HG02759 (cell line): ENCODE data around the gene TUBB6.

ENCODE experiments used
- ATAC-seq: cut with Tn5 transposase; IDR thresholded peaks from one replicate; pipeline ENCODE4 v1.9.1; 2021; ENCODE audit warnings: mild to moderate bottlenecking, moderate library complexity; ENCODE audit not compliant: unreplicated experiment

Gene TUBB6

DNA sequence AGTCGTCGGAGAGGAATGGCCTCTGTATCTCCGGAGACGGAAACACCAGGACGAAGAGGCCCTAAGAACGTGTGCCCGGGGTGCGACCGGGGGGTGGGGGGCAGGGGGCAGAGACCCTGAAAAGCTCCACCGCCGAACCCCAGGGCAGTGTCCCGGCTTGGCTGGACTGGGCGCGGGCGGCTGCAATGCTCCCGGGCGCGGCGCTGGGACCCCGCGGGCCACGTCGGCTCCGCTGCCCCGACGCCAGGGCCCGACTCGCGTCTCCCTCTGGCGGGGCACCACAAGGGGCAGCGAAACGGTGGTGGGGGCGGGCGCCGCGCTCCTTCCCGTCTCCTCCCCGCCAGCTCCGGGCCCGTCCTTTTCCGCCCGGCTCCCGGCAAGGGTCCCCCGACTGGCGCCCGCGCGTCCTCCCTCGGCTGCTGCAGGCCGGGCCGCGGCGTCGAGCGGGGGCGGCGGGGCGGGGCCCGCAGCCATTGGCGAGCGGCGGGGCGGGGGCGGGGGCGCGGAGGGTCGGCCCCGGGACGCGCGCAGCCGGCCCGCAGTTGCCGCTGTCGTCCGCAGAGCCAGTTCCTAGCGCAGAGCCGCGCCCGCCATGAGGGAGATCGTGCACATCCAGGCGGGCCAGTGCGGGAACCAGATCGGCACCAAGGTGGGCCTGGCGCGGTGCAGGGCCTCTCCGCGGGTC, at the start of gene TUBB6:
TUBB6 (plus strand) TSS at position 541 of the 685 bp plus-strand sequence; CDS start at position 593, 52 bp downstream.
- peak; percentile 76 for ATAC-seq

DNA sequence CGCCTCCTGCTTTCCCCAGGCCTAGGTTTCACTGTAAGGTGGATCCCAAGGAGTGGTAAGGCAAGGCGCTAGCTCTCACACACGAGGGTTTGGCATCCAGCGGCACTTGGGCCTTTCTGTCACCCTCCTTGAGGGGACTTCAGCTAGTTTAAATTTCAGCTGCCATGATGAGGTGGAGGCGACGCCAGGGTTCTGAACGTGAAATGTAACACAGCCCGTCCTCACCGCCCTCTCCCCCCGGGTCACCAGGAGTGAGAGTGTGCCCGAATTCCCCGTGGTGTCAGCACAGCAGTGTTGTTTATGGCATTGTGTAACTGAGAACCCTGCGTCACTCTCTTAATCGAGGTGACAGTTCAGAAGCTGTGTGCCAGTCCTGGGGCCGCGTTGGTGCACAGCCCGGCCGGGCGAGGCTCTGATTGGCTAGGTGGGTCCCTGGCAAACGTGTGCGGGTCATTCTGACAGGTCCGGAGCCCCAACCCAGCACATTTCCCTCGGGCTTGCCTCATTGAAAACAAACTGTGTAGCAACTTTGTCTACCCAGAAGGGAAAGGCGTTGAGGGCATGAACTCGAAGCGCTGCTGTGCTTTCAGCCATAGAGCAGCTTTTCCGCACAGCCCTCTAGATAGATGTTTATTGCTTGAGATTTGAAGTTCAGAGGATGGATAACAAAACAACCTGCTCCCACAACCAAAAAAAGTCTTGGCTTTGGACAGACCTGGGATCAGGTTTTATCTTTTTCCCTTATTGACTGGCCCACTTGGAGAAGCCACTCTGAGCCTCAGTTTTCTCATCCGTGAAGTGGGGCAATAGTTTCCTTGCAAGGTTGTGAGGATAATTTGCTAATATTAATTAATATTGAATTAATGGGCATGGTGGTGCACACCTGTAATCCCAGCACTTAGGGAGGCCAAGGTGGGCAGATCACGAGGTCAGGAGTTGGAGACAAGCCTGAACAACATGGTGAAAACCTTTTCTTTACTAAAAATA, 49.0 kb upstream of the TUBB6 start:
- no peak for ATAC-seq

DNA sequence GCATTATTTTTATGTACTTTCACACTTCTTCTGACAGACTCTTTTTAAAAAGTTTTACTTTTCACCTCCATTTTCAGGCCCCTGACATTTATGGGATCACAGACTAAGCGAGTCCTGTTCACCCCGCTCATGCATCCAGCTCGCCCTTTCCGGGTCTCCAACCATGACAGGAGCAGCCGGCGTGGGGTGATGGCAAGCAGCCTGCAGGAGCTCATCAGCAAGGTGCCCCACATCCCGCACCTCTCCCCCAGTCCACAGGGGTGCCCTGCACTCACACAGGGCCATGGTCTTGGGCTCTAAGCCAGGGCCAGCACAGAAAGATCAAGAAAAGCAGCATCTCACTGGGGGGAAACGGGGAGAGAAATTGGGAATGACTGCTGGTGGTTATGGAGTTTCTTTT, 45.3 kb upstream of the TUBB6 start:
- ATAC-seq, result no peak

DNA sequence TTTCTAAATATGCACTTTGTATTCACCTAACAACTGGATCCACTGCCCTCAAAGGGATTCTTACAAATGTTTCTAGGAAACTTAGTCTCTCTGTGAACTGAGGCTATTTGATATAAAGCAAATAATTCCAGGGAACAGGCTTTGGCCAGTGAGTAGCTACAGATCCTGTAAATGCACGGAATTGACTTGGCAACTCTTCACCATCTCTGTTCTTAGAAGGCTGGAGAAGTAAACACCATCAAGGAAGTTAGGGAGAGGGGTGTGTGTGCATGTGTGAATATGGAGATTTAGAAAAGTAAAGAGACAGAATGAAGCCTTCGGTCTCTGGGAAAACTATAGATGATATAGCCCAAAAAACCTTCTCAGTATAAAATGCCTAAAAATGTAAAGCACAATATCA, 43.2 kb upstream of the TUBB6 start:
- ATAC-seq, result no peak

DNA sequence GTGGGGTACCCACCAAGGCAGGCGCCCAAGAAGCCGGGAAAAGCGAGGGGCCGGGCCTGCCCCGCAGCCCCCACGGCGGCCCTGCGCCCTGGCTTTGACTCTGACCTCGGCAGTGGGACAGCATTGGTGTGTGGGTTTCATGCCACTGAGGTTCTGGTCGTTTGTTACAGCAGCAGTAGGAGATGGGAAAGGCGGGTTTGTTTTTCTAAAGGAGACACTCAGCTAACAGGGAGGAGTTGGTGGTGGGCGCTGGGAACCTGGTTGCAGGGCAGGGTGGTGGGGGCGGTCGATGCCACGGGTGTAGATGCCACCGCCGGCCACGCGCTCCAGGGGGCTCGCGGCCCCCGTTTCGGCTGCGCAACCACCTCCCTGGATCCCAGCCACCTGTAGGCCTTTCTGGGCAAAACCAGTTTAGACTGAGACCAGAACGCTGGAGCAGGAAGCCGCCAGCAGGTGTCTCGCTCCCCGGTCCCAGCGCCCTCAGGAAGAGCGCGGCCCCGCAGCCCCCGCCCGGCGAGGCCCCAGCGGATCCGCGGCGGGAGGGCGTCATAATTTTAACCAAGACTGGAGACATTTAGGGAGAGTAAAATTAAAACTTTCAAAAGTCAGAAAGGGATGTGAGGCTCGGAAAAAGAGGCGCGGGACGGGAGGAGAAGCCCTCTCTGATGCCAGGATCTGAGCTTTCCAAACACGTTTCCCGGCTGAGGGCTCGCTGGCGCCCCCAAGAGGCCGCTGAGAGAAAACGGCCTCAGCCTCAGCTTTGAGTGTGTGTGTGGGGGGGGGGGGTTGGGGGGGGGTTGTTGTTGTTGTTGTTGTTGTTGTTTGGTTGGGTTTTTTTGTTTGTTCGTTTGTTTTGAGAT, 36.4 kb upstream of the TUBB6 start:
- peak; percentile 95 for ATAC-seq

DNA sequence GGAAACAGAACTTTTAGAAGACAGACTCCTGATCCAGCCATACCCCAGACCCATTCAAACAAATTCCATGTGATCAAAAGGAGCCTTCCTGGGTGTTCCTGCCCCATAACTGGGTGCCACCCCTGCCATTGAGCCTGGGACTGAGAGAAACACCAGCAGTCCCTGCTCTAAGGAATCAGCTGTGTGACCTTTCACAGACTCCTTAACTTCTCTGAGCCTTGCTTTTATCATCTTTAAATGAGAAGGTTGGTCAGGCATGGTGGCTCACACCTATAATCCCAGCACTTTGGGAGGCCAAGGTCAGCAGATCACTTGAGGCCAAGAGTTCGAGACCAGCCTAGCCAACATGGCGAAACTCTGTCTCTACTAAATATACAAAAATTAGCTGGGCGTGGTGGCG, 33.2 kb upstream of the TUBB6 start:
- no peak for ATAC-seq

DNA sequence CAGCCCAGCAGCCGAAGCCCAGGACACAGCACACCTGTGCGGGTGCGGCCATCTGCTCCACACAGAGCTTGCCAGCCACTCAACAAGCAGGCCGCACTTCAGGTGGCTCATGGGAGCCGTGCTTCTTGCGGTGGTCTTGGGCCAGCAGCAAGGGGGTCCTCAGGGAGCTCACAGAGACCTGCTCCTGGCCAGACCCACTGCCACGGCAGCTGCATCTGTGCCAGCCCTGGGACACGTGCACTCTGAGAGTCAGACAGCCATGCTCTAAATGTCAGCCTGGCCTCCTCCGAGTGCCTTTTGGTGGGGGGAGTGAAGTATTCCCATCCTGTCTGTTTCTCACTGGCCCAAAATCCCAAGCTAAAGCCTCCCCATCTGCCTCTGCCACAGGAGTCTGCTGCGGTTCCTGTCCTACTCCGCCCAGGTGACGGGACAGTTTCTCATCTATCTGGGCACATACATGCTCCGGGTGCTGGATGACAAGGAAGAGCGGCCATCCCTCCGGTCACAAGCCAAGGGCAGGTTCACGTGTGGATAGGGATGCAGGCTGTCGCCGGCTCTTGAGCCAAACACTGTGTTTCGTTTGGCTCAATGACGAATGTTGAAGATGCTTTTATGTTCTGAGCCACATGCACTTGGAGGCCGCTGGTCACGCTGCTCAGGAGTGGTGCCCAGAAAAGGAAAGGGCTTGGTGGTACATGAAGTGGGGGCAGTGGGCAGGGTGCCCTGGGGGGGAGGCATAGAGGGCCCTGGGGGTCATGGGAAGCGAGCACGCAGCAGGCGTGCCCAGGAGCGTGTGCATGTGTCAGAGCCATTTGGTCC, 31.1 kb upstream of the TUBB6 start:
- ATAC-seq, result no peak

DNA sequence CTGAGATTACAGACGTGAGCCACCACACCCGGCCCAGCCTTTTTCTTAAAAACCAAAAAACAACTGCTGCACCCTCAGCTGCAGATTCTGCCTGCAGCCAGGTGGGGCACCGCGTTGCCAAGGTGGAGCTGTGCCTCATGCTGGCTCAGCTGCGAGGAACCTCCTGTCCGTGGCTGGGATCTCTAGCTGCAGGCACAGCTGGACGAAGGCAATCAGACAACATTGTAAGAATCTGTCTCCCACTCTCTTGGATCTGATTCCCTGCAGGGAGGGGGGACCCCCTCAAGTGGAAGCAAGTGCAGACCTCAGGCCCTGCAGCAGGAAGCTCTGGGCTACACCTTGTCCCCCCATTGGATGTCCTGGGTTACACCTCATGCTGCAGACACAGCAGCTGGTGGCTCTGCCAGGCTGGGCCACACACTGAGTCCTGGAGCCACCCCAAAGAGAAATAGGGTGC, 29.8 kb upstream of the TUBB6 start:
- no peak for ATAC-seq

DNA sequence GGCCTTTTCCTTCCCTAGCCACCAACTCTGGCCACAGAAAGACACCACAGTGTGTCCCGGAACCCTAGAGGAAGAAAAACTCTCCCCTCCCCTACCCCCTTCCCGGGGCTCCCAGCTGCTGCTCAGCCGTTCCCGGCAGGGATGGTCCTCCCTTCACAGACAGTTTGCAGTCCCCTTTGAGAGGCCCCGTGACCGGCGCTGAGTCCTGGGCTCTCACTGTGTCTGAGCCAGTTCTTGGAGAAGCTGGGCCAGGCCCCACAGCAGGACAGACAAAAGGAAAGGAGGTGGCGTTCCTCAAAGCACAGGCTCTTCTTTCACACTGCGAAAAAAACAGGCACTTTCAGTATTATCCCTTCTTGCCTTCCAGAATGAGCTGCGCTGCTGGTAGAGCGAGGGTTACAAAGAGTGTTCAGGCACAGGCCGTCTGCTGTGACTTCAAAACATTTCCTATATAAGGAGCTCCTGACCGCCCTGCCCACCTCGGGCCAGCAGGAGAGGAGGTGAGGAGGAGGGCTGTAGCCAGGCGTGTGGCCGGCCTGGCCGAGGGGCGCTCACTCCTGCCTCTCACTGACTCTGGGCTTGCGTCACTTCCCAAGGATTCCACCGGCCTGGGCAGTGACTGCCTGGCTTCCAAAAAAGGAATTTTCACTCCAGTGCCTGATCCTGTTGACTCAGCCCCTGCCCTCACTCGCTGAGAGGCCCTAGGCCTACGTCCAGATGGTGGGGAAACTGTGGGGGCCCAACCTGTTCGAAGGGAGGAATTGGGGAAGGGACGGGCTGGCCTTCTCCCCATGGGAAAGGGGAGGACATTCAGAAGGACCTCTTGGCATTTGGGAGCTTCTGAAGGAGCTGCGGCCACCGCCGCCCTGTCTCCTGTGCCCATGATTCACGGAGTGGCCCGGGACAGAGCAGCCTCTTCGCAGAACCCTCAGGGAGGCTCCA, 29.0 kb upstream of the TUBB6 start:
- ATAC-seq, result no peak

DNA sequence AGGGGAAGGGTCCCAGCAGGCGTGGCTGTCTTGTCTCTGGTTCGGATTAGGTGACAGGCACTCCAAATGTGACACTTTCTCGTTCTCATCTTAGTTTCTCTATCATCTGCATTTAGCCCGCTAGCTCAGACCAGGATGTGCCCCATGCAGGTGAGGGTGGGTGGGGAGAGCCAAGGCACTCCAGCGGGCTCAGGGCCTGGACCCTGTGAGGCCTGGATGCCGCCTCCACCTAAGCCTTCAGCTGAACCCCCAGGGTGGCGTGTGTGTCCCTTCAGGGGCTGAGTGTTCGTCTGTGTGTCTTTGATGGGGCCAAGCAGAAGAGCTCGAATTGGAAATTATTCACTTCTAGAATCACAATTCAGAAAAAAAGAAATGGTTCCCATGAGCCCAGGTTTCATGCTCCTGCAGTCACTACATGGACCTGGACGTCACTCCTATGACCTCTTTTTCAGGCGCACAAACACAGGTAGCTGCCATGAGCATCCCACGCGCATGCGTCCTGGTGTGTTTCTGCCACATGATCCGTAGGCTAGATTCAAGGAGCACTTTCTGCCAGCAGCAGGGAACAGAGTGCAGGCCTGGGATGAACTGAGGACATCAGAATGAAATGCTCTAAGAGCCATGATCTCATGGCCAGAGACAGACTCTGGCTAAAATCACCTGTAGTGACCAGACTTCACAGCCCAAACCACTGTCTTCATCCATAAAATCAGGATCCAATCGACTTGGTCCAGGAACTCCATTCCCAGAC, 28.1 kb upstream of the TUBB6 start:
- ATAC-seq, result no peak

DNA sequence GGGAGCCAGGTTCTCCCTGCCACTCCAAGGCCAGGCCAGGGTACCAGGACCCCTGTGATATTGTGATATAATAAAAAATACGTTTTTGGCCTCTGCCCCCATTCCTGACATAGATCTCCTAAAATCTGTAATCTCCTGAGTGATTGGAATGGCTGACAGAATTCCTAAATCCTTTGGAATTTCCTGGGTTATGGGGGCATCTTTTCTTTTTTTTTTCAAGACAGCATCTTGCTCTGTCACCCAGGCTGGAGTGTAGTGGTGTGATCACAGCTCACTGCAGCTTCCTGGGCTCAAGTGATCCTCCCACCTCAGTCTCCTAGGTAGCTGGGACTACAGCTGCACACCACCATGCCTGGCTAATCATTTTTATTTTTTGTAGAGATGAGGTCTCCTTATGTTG, 26.2 kb upstream of the TUBB6 start:
- ATAC-seq, result no peak

DNA sequence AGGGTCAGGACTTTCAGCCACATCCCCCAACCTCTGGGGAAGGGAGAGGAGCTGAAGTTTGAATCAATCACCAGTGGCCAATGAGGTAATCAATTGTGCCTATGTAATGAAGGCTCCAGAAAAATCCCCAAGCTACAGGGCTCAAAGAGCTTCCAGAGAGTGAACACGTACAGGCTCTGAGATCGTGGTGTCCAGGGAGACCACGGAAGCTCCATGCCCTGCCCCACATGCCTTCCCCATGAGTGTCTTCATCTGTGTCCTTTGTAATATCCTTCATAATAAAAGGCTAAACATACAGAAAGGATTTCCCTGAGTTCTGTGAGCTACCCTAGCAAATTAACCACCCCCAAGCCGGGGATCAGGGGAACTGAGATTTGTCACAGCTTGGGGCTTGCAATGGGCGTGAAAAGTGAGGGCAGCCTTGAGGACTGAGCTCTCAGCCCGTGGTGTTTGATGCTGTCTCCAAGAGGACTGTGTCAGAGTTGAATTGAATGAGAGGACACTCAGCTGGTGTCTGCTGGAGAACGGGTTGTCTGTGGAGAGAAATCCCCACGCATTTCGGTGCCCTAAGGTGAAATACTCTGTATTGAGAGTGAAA, 25.5 kb upstream of the TUBB6 start:
- ATAC-seq, result no peak

DNA sequence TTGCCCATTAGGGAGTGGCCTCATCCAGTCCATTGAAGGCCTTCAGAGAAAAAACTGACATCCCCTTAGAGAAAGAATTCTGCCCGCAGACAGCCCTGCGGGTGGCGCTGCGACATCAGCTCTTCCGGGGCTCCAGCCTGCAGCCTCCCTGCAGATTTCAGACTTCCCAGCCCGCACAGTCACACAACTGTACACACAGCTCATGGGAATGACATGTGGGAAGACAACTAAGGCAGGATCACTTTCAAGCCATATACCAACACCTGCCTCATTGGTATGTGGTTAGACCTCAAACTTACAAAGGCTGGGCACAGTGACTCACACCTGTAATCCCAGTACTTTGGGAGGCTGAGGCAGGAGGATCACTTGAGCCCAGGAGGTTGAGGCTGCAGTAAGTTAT, 24.8 kb upstream of the TUBB6 start:
- ATAC-seq, result no peak

DNA sequence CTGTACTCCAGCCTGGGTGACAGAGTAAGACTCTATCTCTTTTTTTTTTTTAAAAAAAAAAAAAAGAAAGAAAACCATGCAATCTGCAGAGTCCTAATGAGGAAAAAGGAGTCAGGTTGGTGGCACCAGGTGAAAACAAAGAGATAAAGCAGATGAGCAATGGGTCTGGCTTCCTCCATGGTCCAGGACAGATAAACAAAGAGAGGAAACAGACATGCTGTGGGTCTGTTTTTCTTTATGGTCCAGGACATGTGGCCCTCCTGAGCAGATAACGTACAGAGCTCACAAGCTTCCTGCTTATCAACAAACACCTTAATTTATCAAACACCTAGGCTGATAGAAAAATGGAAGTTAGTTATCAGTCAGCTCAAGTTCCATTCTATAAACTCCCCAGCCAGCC, 24.4 kb upstream of the TUBB6 start:
- ATAC-seq, result no peak

DNA sequence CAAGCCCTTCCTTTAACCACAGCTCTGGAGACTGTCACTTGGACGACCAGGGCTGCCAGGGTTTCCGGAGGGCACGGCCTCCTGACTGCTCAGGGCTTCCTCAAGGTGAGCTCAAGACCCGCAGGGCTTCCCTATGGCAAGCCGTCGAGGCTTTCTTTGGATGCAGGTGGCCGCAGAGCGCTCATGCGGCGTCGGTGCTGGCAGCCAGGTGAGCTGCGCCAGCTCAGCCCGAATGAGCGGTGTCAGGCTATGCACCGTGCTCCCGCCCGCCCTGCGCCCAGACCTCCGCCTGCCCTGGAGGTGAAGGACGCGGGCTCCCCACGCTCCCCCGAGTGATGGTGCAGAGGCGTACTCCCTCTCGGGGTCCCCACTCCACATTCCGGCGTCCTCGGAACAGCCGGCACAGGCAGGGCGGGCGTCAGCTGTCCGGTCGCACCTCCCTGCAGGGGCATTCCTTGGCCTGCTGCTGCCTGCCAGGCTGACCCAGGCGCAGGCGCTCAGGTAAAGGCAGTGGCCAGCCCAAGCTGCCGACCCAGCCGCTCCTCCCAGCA, 20.8 kb upstream of the TUBB6 start:
- ATAC-seq, result no peak

DNA sequence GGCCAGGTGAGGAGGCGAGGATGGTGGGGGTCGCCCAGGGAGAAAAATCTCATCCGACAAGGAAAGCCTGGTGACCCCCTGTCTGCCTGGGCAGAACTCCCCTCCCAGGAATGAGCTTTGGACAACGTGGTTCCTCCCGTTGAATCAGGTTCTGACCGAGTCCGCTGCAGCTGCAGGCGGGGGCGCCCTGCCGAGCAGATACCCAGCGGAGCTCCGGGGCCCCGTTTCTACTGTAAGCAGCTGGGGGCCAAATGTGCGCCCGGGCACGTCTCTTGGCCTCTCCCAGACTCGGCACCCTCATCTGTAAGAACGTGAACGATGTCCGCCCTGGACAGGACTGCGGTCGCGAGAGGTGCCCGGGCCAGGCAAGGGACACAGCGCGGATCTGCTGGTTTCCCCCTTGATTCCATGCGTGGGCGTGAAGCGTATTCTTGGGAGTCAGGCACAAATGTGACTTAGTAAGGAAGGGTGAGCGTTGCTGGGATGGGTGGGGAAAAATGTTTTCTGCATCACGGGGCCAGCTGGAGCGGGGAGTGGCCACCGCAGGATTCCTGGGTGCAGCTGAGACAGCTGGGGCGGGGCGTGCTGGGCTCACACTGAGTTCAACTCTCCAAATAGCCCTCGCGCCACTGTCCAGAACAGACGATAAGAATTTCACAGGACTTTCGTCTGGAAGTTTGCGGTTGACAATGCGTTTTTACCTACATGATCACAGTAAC, 20.2 kb upstream of the TUBB6 start:
- ATAC-seq, result no peak

DNA sequence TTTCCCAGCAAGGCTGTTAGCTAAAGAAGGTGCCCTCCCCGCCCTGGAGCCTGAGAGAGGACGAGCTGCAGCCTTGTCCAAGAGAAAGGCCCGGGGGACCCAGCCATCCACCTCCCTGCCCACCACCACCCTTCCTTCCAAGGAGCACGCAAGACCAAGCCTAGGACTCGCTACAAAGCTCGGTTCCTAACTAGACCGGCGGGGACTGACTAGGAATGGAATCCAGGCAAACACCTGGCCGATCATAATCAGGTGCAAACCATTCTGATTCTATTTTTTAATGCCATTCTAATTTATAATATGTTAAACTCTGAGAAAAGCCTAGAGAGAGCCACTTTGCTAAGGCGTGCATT, 19.7 kb upstream of the TUBB6 start:
- ATAC-seq, result no peak
